ENCODE results near the gene HOXA4.

HOXA4 gene

DNA sequence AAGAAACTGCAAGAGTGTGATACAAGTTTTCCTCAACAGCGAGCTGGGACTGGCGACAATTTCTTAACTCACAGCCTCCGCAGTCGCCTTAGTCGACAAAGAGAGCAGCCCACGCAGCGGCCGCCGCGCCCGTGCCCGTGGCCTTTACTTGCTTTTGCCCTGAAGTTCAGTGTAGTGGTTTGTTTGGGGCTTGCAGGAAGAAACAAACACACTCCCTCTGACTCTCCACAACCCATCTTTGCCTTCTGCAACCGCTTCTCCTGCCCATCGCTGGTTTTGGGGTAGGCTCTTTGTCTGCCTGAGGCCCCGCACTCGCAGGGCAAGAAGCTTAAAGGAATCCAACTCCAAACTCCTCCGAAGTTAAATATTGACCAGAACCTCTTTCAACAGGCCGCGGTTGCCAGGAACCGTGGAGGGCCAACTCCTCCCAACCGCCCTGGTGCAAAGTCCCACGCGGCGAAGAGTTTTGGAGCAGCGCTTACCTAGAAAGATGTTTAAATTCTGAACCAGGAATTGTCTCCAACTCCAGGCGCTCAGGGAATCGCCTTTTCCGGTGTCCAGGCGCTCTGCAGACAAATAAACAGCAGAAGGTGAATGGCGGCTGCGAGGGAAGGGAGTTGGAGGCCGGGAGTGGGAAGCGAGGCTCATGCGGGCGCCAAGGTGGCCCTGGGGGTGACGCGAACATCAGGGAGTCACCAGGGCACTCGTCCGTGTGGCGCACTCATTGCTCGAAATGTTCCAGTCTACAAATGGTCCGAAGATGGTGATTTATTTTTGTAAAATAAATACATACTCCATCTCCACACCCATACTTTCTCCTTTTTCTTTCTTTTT, 8.3 kb downstream of the HOXA4 start:
- H3K9ac ChIP-seq (ENCODE audit: low read length), result no peak overlapping the region
- H3K9me2 ChIP-seq (replicated peaks; ENCODE audit: insufficient read depth, low read length), result no peaks in the 10 kb centered on the region
- H3K4me2 ChIP-seq (ENCODE audit: low read depth, low read length), result no peak overlapping the region
- no peak overlapping the region for H2AFZ ChIP-seq (ENCODE audit: low read length)
- no peaks in the 10 kb centered on the region for H3F3A ChIP-seq (ENCODE audit: insufficient read depth, low read length)
- H4K20me1 ChIP-seq (ENCODE audit: insufficient read depth, low read length), result no peaks in the 10 kb centered on the region
- peaks cover 6% of the 10 kb centered on the region; the same call in 1 of the 2 replicates for H3K27me3 ChIP-seq (replicated peaks; ENCODE audit: insufficient read depth, low read length)
- no peaks in the 10 kb centered on the region for H3K36me3 ChIP-seq (replicated peaks; ENCODE audit: insufficient read depth, low read length)
- no peaks in the 10 kb centered on the region for H3K9me3 ChIP-seq (replicated peaks; ENCODE audit: insufficient read depth, low read length)
- no peak overlapping the region for H3K27ac ChIP-seq (ENCODE audit: low read length)
- no peaks in the 10 kb centered on the region for H3K79me2 ChIP-seq (ENCODE audit: low read length)
- no peak for TF ChIP-seq EZH2 (optimal IDR thresholded peaks at IDR 0.05; ENCODE audit: low read depth, low read length)
- TF ChIP-seq, protein P1, sequence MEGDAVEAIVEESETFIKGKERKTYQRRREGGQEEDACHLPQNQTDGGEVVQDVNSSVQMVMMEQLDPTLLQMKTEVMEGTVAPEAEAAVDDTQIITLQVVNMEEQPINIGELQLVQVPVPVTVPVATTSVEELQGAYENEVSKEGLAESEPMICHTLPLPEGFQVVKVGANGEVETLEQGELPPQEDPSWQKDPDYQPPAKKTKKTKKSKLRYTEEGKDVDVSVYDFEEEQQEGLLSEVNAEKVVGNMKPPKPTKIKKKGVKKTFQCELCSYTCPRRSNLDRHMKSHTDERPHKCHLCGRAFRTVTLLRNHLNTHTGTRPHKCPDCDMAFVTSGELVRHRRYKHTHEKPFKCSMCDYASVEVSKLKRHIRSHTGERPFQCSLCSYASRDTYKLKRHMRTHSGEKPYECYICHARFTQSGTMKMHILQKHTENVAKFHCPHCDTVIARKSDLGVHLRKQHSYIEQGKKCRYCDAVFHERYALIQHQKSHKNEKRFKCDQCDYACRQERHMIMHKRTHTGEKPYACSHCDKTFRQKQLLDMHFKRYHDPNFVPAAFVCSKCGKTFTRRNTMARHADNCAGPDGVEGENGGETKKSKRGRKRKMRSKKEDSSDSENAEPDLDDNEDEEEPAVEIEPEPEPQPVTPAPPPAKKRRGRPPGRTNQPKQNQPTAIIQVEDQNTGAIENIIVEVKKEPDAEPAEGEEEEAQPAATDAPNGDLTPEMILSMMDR (IDR thresholded peaks at IDR 0.05; ENCODE audit: low read length), result no peak
- TF ChIP-seq EZH2phosphoT487 (IDR thresholded peaks at IDR 0.05; ENCODE audit: low read length), result no peak
- no peak overlapping the region for H3K4me3 ChIP-seq (ENCODE audit: low read length)
- no peaks in the 10 kb centered on the region for H3K4me1 ChIP-seq (ENCODE audit: low read length)
- DNase-seq, result no peak

DNA sequence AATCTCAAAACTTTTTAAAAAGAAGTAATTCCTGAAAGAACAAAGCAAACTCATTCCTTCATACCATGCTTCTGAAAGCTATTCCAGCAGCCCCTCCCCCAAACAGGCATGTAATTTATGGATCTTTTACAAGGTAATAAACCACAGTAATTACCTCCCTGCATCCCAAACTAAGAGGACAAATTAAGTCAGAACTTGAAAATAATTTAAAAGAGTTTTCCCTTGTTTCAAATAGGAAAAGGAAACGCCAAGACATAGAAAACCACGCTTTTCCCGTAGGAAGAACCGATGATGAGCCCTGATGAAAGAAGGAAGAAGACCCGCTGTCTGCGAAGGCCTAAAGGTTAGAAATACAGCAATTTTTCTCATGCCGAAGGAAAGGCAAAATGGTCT, 8.9 kb downstream of the HOXA4 start:
- no peak for TF ChIP-seq EZH2phosphoT487 (IDR thresholded peaks at IDR 0.05; ENCODE audit: low read length)
- TF ChIP-seq, protein P1 (IDR thresholded peaks at IDR 0.05; ENCODE audit: low read length), result no peak
- H3K27me3 ChIP-seq (replicated peaks; ENCODE audit: insufficient read depth, low read length), result peaks cover 6% of the 10 kb centered on the region; the same call in 1 of the 2 replicates

DNA sequence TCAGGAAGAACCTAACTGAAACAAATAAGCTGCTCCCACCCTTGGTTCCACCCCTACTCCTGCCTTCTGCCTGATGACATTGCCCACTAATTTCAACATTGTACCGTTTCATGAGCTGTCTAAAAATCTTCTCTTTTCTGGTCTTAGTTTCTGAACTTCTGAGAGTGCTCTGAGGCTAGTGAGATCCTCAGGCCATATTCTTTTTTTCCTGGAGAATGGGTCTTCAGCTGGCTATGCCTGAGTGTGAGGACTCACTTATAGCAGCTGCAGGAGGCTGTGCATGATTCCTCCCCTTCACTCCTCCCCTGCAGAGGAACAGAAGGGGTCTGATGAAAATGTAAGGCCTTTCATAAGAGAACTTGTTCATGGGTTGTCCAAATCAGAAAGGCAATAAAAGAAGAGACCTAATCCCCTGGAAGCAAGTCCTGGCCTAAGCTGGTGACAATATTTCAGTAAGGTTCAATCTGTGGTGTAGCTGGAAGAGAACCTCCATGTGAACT, 11.1 kb downstream of the HOXA4 start:
- Histone ChIP-seq H3K9me2 (replicated peaks; ENCODE audit: insufficient read depth, low read length) (no peaks in the 10 kb centered on the region), H3K9me3 (replicated peaks; ENCODE audit: insufficient read depth, low read length) (no peaks in the 10 kb centered on the region), H3K27ac (ENCODE audit: low read length) (no peak overlapping the region), H3K79me2 (ENCODE audit: low read length) (no peaks in the 10 kb centered on the region), H3K4me3 (ENCODE audit: low read length) (no peak overlapping the region), H3K27me3 (replicated peaks; ENCODE audit: insufficient read depth, low read length) (peaks cover 20% of the 10 kb centered on the region; the same call in 1 of the 2 replicates), H2AFZ (ENCODE audit: low read length) (no peak overlapping the region), H3K4me1 (ENCODE audit: low read length) (no peaks in the 10 kb centered on the region), H3K36me3 (replicated peaks; ENCODE audit: insufficient read depth, low read length) (no peaks in the 10 kb centered on the region), H3F3A (ENCODE audit: insufficient read depth, low read length) (no peaks in the 10 kb centered on the region), H4K20me1 (ENCODE audit: insufficient read depth, low read length) (no peaks in the 10 kb centered on the region), H3K4me2 (ENCODE audit: low read depth, low read length) (no peak overlapping the region), H3K9ac (ENCODE audit: low read length) (no peak overlapping the region)
- no peak for DNase-seq
- TF ChIP-seq EZH2phosphoT487 (IDR thresholded peaks at IDR 0.05; ENCODE audit: low read length), result no peak
- TF ChIP-seq, protein P1 (IDR thresholded peaks at IDR 0.05; ENCODE audit: low read length), result no peak
- no peak for TF ChIP-seq EZH2 (optimal IDR thresholded peaks at IDR 0.05; ENCODE audit: low read depth, low read length)

More for the DNA sequence above, 8.9 kb downstream of the HOXA4 start:
- Histone ChIP-seq H3K9me3 (replicated peaks; ENCODE audit: insufficient read depth, low read length) (no peaks in the 10 kb centered on the region), H4K20me1 (ENCODE audit: insufficient read depth, low read length) (no peaks in the 10 kb centered on the region), H3F3A (ENCODE audit: insufficient read depth, low read length) (no peaks in the 10 kb centered on the region), H3K9ac (ENCODE audit: low read length) (no peak overlapping the region), H3K4me2 (ENCODE audit: low read depth, low read length) (no peak overlapping the region), H3K4me1 (ENCODE audit: low read length) (no peaks in the 10 kb centered on the region), H3K36me3 (replicated peaks; ENCODE audit: insufficient read depth, low read length) (no peaks in the 10 kb centered on the region), H2AFZ (ENCODE audit: low read length) (no peak overlapping the region), H3K79me2 (ENCODE audit: low read length) (no peaks in the 10 kb centered on the region), H3K4me3 (ENCODE audit: low read length) (no peak overlapping the region), H3K27ac (ENCODE audit: low read length) (no peak overlapping the region), H3K9me2 (replicated peaks; ENCODE audit: insufficient read depth, low read length) (no peaks in the 10 kb centered on the region)
- no peak for DNase-seq
